MCF 10A (cell line): Measurements from ENCODE around the gene LRRC47. TPM values are rescaled to one million over a fixed set of nuclear protein-coding genes. Genes with fewer than 3 reads are reported as not detected.

ENCODE experiments used
- BruUV-seq: library from RNA; stranded (reverse); fragments of 400-500 nt; replicated peaks from 2 replicates; lab custom pipeline; 2021; lab: Mats Ljungman, UMichigan
- CTCF ChIA-PET: fragments of 300-600 bp; sonication (Branson Sonifier 250); formaldehyde crosslinking; extraction: SDS; loops from one replicate; lab custom pipeline; 2021; ENCODE audit warnings: antibody characterized with exemption, inconsistent platforms; lab: Yijun Ruan, JAX
- POLR2A ChIA-PET: fragments of 300-600, 350-650 bp; sonication (Branson Sonifier 250); formaldehyde crosslinking; extraction: SDS; loops from one replicate; lab custom pipeline; 2020; ENCODE audit warnings: antibody characterized with exemption, inconsistent platforms; lab: Yijun Ruan, JAX
- DNase-seq: peaks from one replicate; pipeline ENCODE4 v3.0.0-alpha.2; 2018; ENCODE audit not compliant: unreplicated experiment
- H3K27ac Mint-ChIP-seq: one replicate; pipeline ENCODE4 v1.8.0; 2022; ENCODE audit warnings: mild to moderate bottlenecking, low read depth, mixed read lengths; ENCODE audit not compliant: unreplicated experiment
- H3K27me3 Mint-ChIP-seq: one replicate; pipeline ENCODE4 v1.8.0; 2022; ENCODE audit warnings: mixed read lengths; ENCODE audit not compliant: insufficient read depth, unreplicated experiment
- H3K36me3 Mint-ChIP-seq: one replicate; pipeline ENCODE4 v1.8.0; 2022; ENCODE audit warnings: mild to moderate bottlenecking, moderate library complexity, mixed read lengths; ENCODE audit not compliant: insufficient read depth, unreplicated experiment
- H3K4me1 Mint-ChIP-seq: one replicate; pipeline ENCODE4 v1.8.0; 2022; ENCODE audit warnings: mixed read lengths; ENCODE audit not compliant: insufficient read depth, unreplicated experiment
- H3K4me3 Mint-ChIP-seq: one replicate; pipeline ENCODE4 v1.8.0; 2022; ENCODE audit warnings: mild to moderate bottlenecking, moderate library complexity, mixed read lengths; ENCODE audit not compliant: unreplicated experiment
- H3K9me3 Mint-ChIP-seq: one replicate; pipeline ENCODE4 v1.8.0; 2022; ENCODE audit warnings: mixed read lengths; ENCODE audit not compliant: unreplicated experiment
- CTCF ChIP-seq: fragments of 200-600 bp; IDR thresholded peaks from one replicate; pipeline ENCODE4 v1.8.0; 2022; ENCODE audit warnings: antibody characterized with exemption, mild to moderate bottlenecking; ENCODE audit not compliant: unreplicated experiment
- intact Hi-C: fragments of 100-400 bp; cut with micrococcal nuclease; formaldehyde crosslinking; loops from 2 replicates; pipeline ENCODE4 v1.14.1; 2022
- total RNA-seq: library from RNA; stranded (reverse); gene quantifications from 2 replicates; pipeline ENCODE4 v1.2.3, GENCODE V29; 2022

Gene LRRC47
- total RNA-seq, 1 experiment from 2014 or later: 46.1 TPM

DNA sequence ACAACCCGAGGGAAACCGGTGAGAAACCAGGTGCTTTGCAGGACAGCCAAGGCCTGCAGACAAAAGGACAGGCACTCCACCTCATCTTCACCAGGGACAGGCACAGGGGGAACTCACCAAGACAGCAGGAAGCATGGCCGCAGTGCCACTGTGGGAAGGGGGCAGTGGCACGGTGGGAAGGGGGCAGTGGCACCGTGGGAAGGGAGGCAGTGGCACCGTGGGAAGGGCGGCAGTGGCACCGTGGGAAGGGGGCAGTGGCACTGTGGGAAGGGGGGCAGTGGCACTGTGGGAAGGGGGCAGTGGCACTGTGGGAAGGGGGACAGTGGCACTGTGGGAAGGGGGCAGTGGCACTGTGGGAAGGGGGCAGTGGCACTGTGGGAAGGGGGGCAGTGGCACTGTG lies 28.4 kb upstream of the LRRC47 start:
- intact Hi-C loops: no loop called here
- H3K9me3 Mint-ChIP-seq: no peaks in the 10 kb centered on the region
- H3K4me1 Mint-ChIP-seq: no peaks in the 10 kb centered on the region
- DNase-seq: no peak
- no peak overlapping the region for H3K4me3 Mint-ChIP-seq
- H3K27me3 Mint-ChIP-seq: no peaks in the 10 kb centered on the region
- TF ChIP-seq CTCF: no peak
- ChIA-PET POLR2A (no interaction called here), CTCF (no interaction called here)
- no peak overlapping the region for H3K27ac Mint-ChIP-seq
- H3K36me3 Mint-ChIP-seq: peaks cover 71% of the 10 kb centered on the region
- BruUV-seq: no TSS peak

GRCh38 chr1:3822421-3822820 lies 26.1 kb upstream of the LRRC47 start:
- H3K9me3 Mint-ChIP-seq: no peaks in the 10 kb centered on the region
- no peak overlapping the region for H3K27ac Mint-ChIP-seq
- BruUV-seq: no TSS peak
- no peaks in the 10 kb centered on the region for H3K27me3 Mint-ChIP-seq
- ChIA-PET CTCF (no interaction called here), POLR2A (interaction anchor here (0.6 kb wide), 2 partner anchors 25 to 1426 kb away, joined by 3 read pairs; no protein-coding TSS in a partner anchor)
- DNase-seq: no peak
- H3K4me3 Mint-ChIP-seq: no peak overlapping the region
- intact Hi-C loops: no loop called here
- no peak for TF ChIP-seq CTCF
- peaks cover 54% of the 10 kb centered on the region for H3K36me3 Mint-ChIP-seq
- H3K4me1 Mint-ChIP-seq: no peaks in the 10 kb centered on the region

- H3K36me3 Mint-ChIP-seq: peaks cover 49% of the 10 kb centered on the region
- DNase-seq: no peak
- no peaks in the 10 kb centered on the region for H3K9me3 Mint-ChIP-seq
- H3K27ac Mint-ChIP-seq: no peak overlapping the region
- no TSS peak for BruUV-seq
- POLR2A ChIA-PET: interaction anchor here (0.6 kb wide), 1 partner anchor 1425 kb away, joined by 3 read pairs; no protein-coding TSS in a partner anchor
- CTCF ChIA-PET: no interaction called here
- H3K27me3 Mint-ChIP-seq: no peaks in the 10 kb centered on the region
- H3K4me1 Mint-ChIP-seq: no peaks in the 10 kb centered on the region
- no peak overlapping the region for H3K4me3 Mint-ChIP-seq
- TF ChIP-seq CTCF: no peak
- intact Hi-C loops: no loop called here
Measured at GRCh38 chr1:3821908-3822307, 25.6 kb upstream of the LRRC47 start.

GRCh38 chr1:3821447-3821846 lies 25.1 kb upstream of the LRRC47 start:
- no peak overlapping the region for H3K27ac Mint-ChIP-seq
- H3K4me3 Mint-ChIP-seq: no peak overlapping the region
- H3K9me3 Mint-ChIP-seq: no peaks in the 10 kb centered on the region
- no TSS peak for BruUV-seq
- POLR2A ChIA-PET: interaction anchor here (0.6 kb wide), 1 partner anchor 1571 kb away, joined by 3 read pairs; no protein-coding TSS in a partner anchor
- CTCF ChIA-PET: no interaction called here
- no peaks in the 10 kb centered on the region for H3K27me3 Mint-ChIP-seq
- intact Hi-C loops: no loop called here
- TF ChIP-seq CTCF: no peak
- peaks cover 44% of the 10 kb centered on the region for H3K36me3 Mint-ChIP-seq
- H3K4me1 Mint-ChIP-seq: no peaks in the 10 kb centered on the region
- DNase-seq: no peak
